ENCODE data around the gene TTC32.
"Not testable (repeated sequence)": the region's sequence is repeated elsewhere in the genome, so short reads cannot be mapped to it uniquely, and the experiment has no call there.

The TTC32 gene

GRCh38 chr2:19901442-19902215 lies at the start of gene TTC32:
TSS of gene TTC32 (minus strand) at chr2:19901983. CDS start at chr2:19901854, 129 bp downstream.
- peak; percentile 84 for DNase-seq (ENCODE audit: low read depth)

- DNase-seq (ENCODE audit: low read depth), result peak; percentile 58
These were observed 47.3 kb upstream of the TTC32 start for GRCh38 chr2:19949071-19949470.

GRCh38 chr2:19947184-19947940 lies 45.6 kb upstream of the TTC32 start:
- no peak for DNase-seq (ENCODE audit: low read depth)

- no peak for DNase-seq (ENCODE audit: low read depth)
These were observed 42.5 kb upstream of the TTC32 start for GRCh38 chr2:19944205-19944845.

- no peak for DNase-seq (ENCODE audit: low read depth)
These were observed 41.4 kb upstream of the TTC32 start for GRCh38 chr2:19943189-19943588.

GRCh38 chr2:19942199-19942598 lies 40.4 kb upstream of the TTC32 start:
- DNase-seq (ENCODE audit: low read depth), result no peak

GRCh38 chr2:19937004-19937403 lies 35.2 kb upstream of the TTC32 start:
- no peak for DNase-seq (ENCODE audit: low read depth)

- DNase-seq (ENCODE audit: low read depth), result no peak
These were observed 34.4 kb upstream of the TTC32 start for GRCh38 chr2:19936203-19936602.

- peak; percentile 36 for DNase-seq (ENCODE audit: low read depth)
These were observed 31.7 kb upstream of the TTC32 start for GRCh38 chr2:19933351-19933981.

GRCh38 chr2:19932928-19933327 lies 31.1 kb upstream of the TTC32 start:
- DNase-seq (ENCODE audit: low read depth), result peak; percentile 5

GRCh38 chr2:19929226-19929625 lies 27.4 kb upstream of the TTC32 start:
- no peak for DNase-seq (ENCODE audit: low read depth)

GRCh38 chr2:19927816-19928215 lies 26.0 kb upstream of the TTC32 start:
- not testable (repeated sequence) for DNase-seq (ENCODE audit: low read depth)

GRCh38 chr2:19924526-19924925 lies 22.7 kb upstream of the TTC32 start:
- not testable (repeated sequence) for DNase-seq (ENCODE audit: low read depth)

- DNase-seq (ENCODE audit: low read depth), result not testable (repeated sequence)
These were observed 20.4 kb upstream of the TTC32 start for GRCh38 chr2:19922188-19922587.

GRCh38 chr2:19916385-19916950 lies 14.7 kb upstream of the TTC32 start:
- no peak for DNase-seq (ENCODE audit: low read depth)

GRCh38 chr2:19914266-19914975 lies 12.6 kb upstream of the TTC32 start:
- DNase-seq (ENCODE audit: low read depth), result no peak

- no peak for DNase-seq (ENCODE audit: low read depth)
These were observed 10.2 kb upstream of the TTC32 start for GRCh38 chr2:19911808-19912509.

- DNase-seq (ENCODE audit: low read depth), result no peak
These were observed 495 bp upstream of the TTC32 start for GRCh38 chr2:19902216-19902740.

- no peak for DNase-seq (ENCODE audit: low read depth)
These were observed 797 bp downstream of the TTC32 start for GRCh38 chr2:19900931-19901441.

Measured in stromal cell of bone marrow (primary cell).